ENCODE data around the gene UNC45A. TPM values are rescaled to one million over a fixed set of nuclear protein-coding genes. Genes with fewer than 3 reads are reported as not detected.

UNC45A gene
- total RNA-seq, 4 donors from 2014 or later: 25.4 to 68.2 (median 49.8) TPM

DNA sequence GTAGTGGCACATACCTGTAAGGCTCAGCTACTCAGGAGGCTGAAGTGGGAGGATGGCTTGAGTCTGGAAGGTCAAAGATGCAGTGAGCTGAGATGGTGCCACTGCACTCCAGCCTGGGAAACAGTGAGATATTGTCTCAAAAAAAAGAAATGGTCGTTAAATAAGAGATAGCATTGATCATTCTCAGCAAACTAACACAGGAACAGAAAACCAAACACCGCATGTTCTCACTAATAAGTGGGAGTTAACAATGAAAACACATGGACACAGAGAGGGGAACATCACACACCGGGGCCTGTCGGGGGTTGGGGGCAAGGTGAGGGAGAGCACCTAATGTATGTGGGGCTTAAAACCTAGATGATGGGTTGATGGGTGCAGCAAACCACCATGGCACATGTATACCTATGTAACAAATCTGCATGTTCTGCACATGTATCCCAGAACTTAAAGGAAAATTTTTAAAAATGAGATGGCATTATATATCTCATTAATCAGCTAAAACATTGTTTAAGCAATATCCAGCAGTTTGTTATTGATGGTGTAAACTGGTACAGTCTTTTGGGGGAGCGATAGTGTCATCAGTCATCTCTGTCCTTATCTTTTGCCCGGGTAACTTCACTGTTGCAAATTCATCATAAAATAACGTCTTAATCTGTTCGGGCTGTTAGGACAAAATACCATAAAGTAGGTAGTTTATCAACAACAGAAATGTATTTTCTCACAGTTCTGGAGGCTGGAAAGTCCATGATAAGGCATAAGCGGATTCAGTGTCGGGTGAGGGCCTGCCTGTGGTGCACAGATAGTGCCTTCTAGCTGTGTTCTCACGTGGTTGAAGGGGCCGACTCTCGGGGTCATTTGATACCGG lies 33.7 kb upstream of the UNC45A start:
- TF ChIP-seq, protein P1, sequence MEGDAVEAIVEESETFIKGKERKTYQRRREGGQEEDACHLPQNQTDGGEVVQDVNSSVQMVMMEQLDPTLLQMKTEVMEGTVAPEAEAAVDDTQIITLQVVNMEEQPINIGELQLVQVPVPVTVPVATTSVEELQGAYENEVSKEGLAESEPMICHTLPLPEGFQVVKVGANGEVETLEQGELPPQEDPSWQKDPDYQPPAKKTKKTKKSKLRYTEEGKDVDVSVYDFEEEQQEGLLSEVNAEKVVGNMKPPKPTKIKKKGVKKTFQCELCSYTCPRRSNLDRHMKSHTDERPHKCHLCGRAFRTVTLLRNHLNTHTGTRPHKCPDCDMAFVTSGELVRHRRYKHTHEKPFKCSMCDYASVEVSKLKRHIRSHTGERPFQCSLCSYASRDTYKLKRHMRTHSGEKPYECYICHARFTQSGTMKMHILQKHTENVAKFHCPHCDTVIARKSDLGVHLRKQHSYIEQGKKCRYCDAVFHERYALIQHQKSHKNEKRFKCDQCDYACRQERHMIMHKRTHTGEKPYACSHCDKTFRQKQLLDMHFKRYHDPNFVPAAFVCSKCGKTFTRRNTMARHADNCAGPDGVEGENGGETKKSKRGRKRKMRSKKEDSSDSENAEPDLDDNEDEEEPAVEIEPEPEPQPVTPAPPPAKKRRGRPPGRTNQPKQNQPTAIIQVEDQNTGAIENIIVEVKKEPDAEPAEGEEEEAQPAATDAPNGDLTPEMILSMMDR (IDR thresholded peaks at IDR 0.05; ENCODE audit: low read depth): no peak

DNA sequence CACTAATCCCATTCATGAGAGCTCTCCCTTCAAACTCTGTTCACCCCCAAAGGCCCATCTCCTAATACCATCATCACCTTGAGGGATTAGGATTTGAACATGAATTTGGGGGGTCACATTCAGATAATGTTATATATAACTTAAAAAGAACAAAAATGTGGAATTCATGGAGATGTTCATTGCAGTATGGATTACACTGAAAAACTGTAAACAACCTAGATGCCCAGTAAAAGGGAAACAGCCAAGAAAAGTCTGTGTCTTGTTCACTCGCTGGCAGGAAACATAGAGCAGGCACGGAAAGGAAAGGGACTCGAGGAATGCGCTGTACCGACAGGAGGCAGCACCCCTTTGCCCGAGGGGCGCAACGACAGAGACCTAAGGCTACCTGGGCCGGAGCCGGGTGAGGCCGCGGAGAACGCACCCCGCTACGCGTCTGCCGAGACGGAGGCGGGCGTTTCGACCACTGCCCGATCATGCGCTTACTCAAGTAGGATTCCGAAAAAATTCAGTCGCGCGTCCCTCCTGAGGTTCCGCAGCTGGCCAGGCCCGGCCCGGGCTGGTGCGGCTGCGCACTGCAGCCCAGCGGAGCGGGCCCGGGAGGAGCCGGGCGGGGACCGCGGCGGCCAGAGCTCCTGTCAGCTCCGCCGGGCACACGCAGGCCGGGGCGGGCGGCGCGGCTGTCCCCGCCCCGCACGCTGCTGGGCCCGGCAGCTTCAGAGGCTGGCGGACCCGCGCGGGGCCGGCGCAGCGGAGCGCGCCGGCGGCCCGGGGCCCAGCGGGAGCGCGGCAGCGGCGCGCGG lies 32.8 kb upstream of the UNC45A start:
- TF ChIP-seq, protein P1 (IDR thresholded peaks at IDR 0.05; ENCODE audit: low read depth): no peak

DNA sequence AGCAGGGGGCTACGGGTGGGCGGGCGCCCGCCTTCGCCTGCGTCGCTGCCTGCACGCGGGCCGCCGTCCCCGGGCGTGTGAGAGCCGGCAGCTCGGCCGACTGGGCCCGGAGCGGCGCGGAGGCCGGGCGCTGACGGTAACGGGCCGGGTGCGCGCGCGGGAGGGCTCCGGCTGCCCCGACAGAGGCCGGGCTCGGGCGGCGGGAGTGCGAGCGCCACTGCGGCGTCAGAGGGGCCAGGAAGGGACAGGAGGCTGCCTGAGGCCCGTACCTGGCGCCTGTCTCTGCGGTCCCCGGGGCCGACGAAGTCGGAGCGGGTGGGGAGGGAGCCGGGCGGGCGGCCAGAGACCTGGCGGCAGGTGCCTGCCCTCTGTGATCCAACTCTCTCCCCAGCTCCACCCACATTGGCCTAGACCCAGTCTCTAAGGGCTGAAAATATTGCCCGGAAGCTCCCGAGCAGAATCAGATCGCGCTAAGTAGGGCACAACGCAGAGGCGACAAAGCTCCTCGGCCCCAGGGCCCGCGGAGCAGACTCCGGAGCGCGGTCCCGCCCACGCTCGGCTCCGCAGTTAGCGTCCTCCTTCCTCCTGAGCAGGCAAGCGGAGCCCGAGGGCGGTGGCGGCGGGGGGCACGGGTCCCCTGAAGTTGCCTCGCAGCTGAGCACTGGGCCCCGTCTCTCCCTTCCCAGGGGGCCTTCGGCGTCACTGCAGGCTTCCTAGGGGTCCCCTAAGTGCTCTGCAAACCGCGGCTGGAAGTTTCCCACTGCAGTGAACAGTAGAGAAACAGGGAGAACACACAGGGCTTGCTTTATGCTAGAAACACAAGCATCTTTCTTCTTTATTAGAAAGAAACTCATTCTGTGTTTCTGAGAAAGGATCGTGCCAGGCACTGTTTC lies 32.0 kb upstream of the UNC45A start, which contains the start of gene MAN2A2:
MAN2A2 (plus strand) TSS at position 463 of the 893 bp plus-strand sequence. CDS start 906 bp downstream, outside the sequence.
- TF ChIP-seq, protein P1 (IDR thresholded peaks at IDR 0.05; ENCODE audit: low read depth): no peak

DNA sequence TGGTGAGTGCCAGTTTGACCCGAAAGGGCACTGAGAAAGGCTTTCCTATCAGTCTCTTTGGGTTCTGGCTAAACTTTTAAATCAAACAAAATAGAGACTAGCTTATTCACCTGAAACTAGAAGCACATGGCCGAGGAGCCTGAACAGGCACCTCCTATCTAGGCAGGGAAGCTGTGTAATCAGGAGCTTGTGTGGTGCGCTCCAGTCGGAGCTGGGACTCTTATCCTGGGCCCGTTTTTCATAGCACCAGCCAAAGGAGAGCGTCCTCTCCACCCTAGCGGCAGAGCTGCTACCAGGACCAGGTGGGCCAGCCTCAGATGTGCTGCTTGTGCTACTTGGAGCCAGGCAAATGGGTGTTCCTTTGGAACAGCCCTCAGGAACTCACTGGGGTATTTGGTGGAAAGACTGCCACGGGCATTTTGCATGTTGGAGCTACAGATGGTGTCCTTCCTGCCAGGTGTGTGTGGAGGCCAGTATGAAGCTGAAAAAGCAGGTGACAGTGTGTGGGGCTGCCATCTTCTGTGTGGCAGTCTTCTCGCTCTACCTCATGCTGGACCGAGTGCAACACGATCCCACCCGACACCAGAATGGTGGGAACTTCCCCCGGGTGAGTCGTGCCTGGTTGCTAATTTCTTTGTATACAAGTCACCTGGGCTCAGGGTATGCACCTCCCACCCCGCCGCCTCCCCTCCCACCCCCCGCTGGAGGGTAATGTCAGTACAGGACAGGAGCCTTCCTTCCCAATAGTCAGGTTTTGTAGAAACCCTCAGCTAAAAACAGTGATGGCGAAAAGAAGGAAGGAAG lies 31.1 kb upstream of the UNC45A start:
- TF ChIP-seq, protein P1 (IDR thresholded peaks at IDR 0.05; ENCODE audit: low read depth): no peak

DNA sequence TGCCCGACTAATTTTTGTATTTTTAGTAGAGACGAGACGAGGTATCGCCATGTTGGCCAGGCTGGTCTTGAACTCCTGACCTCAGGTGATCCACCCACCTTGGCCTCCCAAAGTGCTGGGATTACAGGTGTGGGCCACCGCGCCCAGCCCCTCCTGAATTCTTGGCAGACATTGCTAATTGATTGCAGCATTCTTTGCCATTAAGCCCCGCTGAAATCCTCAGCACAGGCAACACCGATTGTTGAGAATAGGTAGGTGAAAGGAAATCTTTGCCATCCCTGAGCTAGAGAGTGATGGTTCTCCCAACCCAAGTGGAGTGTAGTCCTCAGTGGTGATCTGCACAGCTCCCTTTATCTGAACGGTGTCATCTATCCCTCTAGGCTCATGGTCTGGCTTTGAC lies 30.3 kb upstream of the UNC45A start:
- TF ChIP-seq, protein P1 (IDR thresholded peaks at IDR 0.05; ENCODE audit: low read depth): no peak

DNA sequence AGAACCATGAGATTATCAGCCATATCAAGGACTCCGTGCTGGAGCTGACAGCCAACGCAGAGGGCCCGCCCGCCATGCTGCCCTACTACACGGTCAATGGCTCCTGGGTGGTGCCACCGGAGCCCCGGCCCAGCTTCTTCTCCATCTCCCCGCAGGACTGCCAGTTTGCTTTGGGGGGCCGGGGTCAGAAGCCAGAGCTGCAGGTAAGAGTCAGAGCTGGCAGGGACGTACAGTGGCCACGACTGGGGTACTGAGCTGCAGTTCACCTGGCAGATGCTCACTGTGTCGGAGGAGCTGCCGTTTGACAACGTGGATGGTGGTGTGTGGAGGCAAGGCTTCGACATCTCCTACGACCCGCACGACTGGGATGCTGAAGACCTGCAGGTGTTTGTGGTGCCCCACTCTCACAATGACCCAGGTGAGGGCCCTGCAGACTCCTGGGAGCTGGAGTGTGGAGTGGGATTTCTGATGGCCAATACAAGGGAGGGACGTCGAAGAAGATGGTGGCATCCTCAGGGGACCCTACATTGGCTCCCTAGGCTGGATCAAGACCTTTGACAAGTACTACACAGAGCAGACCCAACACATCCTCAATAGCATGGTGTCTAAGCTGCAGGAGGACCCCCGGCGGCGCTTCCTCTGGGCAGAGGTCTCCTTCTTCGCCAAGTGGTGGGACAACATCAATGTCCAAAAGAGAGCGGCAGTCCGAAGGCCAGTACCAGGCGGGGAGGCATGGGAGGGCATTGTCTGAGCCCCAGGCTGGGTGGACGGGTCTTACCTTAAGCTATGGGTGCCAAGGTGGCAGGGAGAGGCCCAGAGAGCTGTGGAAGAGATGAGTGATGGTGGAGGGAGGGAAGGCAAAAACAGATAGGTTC lies 29.5 kb upstream of the UNC45A start:
- TF ChIP-seq, protein P1 (IDR thresholded peaks at IDR 0.05; ENCODE audit: low read depth): no peak
